ENCODE results near the gene SLC46A1. TPM values are rescaled to one million over a fixed set of nuclear protein-coding genes. Genes with fewer than 3 reads are reported as not detected.

SLC46A1 gene
- total and polyA plus RNA-seq, 10 of the 15 experiments (the other 5 are each of a cell fraction or from before 2014, with no cell fraction given): 1.7 to 6.9 (median 4.0) TPM

DNA sequence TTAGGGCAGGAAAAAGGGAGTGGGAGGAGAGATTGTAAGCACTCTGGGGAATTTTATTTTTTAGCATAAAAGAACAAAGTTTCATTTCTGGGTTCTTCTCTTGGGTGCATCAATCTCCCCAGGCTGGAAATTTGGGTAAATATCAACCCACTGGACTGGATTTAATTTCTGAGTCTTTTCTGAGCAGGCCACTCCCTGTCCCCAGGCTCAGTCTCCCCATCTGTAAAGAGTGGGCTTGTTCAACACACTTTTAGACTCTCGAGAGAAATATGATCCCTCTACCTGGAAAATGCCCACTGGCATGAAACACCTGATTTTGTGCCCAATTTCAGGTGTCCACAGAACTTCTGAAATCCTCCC lies 35.3 kb downstream of the SLC46A1 start:
- TF ChIP-seq, protein P1, sequence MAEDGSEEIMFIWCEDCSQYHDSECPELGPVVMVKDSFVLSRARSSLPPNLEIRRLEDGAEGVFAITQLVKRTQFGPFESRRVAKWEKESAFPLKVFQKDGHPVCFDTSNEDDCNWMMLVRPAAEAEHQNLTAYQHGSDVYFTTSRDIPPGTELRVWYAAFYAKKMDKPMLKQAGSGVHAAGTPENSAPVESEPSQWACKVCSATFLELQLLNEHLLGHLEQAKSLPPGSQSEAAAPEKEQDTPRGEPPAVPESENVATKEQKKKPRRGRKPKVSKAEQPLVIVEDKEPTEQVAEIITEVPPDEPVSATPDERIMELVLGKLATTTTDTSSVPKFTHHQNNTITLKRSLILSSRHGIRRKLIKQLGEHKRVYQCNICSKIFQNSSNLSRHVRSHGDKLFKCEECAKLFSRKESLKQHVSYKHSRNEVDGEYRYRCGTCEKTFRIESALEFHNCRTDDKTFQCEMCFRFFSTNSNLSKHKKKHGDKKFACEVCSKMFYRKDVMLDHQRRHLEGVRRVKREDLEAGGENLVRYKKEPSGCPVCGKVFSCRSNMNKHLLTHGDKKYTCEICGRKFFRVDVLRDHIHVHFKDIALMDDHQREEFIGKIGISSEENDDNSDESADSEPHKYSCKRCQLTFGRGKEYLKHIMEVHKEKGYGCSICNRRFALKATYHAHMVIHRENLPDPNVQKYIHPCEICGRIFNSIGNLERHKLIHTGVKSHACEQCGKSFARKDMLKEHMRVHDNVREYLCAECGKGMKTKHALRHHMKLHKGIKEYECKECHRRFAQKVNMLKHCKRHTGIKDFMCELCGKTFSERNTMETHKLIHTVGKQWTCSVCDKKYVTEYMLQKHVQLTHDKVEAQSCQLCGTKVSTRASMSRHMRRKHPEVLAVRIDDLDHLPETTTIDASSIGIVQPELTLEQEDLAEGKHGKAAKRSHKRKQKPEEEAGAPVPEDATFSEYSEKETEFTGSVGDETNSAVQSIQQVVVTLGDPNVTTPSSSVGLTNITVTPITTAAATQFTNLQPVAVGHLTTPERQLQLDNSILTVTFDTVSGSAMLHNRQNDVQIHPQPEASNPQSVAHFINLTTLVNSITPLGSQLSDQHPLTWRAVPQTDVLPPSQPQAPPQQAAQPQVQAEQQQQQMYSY (CRISPR knock-in tag; IDR thresholded peaks at IDR 0.05): no peak
- TF ChIP-seq MYB (IDR thresholded peaks at IDR 0.05; ENCODE audit: borderline replicate concordance, low read depth, low read length) (no peak), PML (IDR thresholded peaks at IDR 0.05; ENCODE audit: low read length) (no peak), DPF2 (IDR thresholded peaks at IDR 0.05) (no peak), CBX3 (IDR thresholded peaks at IDR 0.05; ENCODE audit: borderline replicate concordance, low read depth) (no peak), LARP7 (IDR thresholded peaks at IDR 0.05) (no peak)
- TF ChIP-seq, protein P2, sequence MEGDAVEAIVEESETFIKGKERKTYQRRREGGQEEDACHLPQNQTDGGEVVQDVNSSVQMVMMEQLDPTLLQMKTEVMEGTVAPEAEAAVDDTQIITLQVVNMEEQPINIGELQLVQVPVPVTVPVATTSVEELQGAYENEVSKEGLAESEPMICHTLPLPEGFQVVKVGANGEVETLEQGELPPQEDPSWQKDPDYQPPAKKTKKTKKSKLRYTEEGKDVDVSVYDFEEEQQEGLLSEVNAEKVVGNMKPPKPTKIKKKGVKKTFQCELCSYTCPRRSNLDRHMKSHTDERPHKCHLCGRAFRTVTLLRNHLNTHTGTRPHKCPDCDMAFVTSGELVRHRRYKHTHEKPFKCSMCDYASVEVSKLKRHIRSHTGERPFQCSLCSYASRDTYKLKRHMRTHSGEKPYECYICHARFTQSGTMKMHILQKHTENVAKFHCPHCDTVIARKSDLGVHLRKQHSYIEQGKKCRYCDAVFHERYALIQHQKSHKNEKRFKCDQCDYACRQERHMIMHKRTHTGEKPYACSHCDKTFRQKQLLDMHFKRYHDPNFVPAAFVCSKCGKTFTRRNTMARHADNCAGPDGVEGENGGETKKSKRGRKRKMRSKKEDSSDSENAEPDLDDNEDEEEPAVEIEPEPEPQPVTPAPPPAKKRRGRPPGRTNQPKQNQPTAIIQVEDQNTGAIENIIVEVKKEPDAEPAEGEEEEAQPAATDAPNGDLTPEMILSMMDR (IDR thresholded peaks at IDR 0.05 in 2 of 3, conservative IDR thresholded peaks at IDR 0.05 in 1 of 3; ENCODE audit: control insufficient read depth in 2 of 3, extremely low read depth in 1 of 3, insufficient read depth in 1 of 3, low read depth in 3 of 3, low read length in 3 of 3): no peak
- Histone ChIP-seq H3K9ac (ENCODE audit: control insufficient read depth, insufficient read depth, low read length) (no peak overlapping the region), H3K4me2 (ENCODE audit: control insufficient read depth, insufficient read depth) (peak overlapping the region; percentile 93; the same call in 1 of the 2 replicates), H2AFZ (ENCODE audit: control insufficient read depth, low read depth, low read length) (peak overlapping the region; percentile 65; the same call in 1 of the 2 replicates), H3K4me1 (ENCODE audit: control insufficient read depth, insufficient read depth, low read length) (peaks cover 7% of the 10 kb centered on the region), H3K36me3 (ENCODE audit: control insufficient read depth in 2 of 2, insufficient read depth in 2 of 2, low read length in 1 of 2) (no peaks in the 10 kb centered on the region), H3K9me3 (replicated peaks; ENCODE audit: control insufficient read depth, insufficient read depth, low read length) (no peaks in the 10 kb centered on the region), H4K20me1 (ENCODE audit: control insufficient read depth, insufficient read depth) (peaks cover 3% of the 10 kb centered on the region; the same call in 1 of the 2 replicates), H3K27ac (ENCODE audit: control insufficient read depth, insufficient read depth) (no peak overlapping the region), H3K79me2 (ENCODE audit: control insufficient read depth, insufficient read depth, low read length) (peaks cover 2% of the 10 kb centered on the region; the same call in 1 of the 2 replicates), H3K4me3 (peak overlapping the region; percentile 9; the same call in 1 of the 2 replicates), H3K27me3 (replicated peaks in 1 of 2; ENCODE audit: control insufficient read depth in 2 of 2, insufficient read depth in 2 of 2, low read length in 1 of 2) (no peaks in the 10 kb centered on the region)
- in situ Hi-C loops (cut with MboI) (loop anchor here (10.0 kb wide), 1 partner anchor 174 kb away; no protein-coding TSS in a partner anchor), intact Hi-C loops (cut with micrococcal nuclease; ENCODE audit: unreplicated experiment) (loop anchor here (10.0 kb wide), 2 partner anchors 64 to 174 kb away; no protein-coding TSS in a partner anchor)
- ATAC-seq (no peak), DNase-seq (ENCODE audit: low read depth, low spot score) (no peak), FAIRE-seq (no peak)
- ChIA-PET CTCF (interaction anchor here (0.6 to 1.7 kb wide), 2 partner anchors 46 to 351 kb away, joined by 3 to 5 read pairs; no protein-coding TSS in a partner anchor), POLR2A (interaction anchor here (1.2 kb wide), 1 partner anchor 238 kb away, joined by 3 read pairs; no protein-coding TSS in a partner anchor), RAD21 (ENCODE audit: unreplicated experiment) (no interaction called here), SMC1A (ENCODE audit: uncharacterized antibody, unreplicated experiment) (interaction anchor here (1.2 to 1.5 kb wide), 2 partner anchors 46 to 113 kb away, joined by 3 to 5 read pairs; no protein-coding TSS in a partner anchor)
- WGBS (ENCODE audit: insufficient coverage, insufficient replicate concordance, low lambda C conversion rate, missing lambda C conversion rate): 100% methylated on average over 1 of the region's 1 CpG
- BruUV-seq (replicated peaks): no TSS peak
